ENCODE results near the gene SH3GL1.
A peak's percentile ranks its signal among the peaks of the same experiment; 100 is the strongest.
"Not testable (repeated sequence)": the region's sequence is repeated elsewhere in the genome, so short reads cannot be mapped to it uniquely, and the experiment has no call there.

Gene SH3GL1

DNA sequence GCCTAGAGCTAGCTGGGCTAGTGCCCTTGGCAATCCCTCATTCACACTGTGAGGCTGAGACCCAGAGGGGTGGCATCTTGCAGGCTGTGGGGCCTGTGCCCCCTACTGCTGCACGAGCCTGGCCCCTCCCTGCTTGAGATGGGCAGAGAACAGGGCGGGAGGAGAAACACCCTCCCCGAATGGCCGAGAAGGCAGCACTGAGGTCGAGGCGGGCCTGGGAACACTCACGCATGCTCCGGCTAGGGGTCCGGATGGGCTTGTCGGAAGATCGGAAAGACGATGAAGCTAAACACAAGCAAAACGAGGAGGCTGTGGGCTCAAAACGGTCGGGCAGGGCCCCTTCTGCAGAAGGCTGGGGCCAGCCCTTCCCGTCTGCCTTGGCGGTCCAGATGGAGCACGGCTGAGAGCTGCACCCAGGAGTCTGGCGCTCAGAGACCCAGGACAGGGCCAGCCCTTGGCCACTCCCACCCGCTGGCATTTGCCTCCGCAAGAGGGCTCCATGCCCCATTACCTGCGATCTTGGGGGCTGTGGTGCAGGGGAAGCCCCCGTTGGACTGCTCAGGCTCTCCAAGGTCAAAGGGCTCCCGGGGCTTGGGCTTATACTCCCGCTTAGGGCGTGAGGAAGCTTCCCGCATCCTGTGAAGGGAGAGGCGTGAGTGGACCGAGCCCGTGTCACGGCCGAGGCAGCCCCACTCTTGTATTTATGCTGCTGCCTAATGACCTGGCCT lies 38.1 kb downstream of the SH3GL1 start:
- DNase-seq = no peak

DNA sequence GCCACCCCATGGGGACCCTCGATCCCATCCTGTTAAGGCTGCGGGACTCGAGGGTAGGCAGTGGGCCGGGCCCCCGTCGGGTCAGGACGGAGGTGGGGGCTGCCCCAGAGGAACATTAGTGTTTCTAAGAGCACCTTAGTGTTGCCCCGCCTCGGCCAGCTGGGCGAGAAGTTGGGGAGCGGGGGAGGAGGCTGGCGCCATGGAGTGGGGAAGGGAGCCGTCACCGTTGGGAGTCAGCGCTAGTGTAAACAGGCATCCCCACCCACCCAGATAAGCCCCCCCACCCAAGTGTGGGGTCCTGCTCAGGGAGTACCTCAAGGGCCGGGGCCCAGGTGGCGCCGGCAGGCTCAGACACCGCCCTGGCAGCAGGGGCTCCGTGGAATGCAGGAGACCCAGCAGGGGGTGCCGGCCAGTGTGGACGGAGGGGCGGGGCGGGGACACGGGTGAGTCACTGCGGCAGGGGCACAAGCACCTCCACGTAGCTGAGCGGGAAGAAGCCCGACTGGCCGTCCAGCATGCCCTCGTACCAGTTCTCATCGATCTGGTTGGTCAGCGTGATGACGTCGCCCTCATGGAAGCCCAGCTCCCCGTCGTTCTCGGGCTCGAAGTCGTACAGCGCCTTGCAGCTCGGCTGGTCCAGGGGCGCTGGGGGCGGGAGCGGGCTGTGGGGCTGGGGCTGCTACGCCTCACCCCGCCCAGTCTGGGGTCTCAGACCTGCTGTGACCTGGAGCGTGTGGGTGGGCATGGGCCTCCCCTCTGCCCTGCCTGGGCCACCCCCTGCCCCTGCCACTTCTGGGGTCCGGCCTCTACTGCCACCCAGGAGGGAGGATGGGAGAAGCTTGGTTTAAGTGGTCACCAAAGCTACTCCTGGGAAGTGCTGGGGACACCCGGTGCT lies 38.9 kb downstream of the SH3GL1 start:
- no peak for DNase-seq

DNA sequence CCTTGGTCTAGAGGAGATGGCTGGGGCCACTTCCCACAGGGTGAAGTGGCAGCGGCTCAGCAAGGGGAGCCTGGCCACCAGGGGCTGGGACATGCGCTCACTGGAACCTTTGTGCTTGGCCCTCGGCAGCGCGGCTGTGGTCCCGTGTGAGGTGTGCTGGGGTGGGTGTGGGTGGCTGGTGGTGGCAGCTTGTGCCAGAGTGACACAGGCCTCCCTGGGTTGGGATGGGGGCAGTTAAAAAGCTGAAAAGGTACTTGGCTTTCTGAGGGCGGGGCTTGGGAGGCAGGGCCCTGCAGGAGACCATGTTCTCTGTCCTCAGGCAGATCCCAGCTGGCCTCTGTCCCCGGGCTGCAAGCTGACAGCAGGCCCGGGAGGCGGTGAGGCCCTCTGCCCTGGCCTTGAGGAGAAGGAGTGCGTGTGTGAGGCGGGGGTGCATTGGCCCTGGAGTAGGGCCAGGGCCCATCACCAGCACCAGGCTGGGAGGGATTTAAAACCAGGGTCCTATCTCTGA lies 39.7 kb downstream of the SH3GL1 start:
- DNase-seq = no peak

DNA sequence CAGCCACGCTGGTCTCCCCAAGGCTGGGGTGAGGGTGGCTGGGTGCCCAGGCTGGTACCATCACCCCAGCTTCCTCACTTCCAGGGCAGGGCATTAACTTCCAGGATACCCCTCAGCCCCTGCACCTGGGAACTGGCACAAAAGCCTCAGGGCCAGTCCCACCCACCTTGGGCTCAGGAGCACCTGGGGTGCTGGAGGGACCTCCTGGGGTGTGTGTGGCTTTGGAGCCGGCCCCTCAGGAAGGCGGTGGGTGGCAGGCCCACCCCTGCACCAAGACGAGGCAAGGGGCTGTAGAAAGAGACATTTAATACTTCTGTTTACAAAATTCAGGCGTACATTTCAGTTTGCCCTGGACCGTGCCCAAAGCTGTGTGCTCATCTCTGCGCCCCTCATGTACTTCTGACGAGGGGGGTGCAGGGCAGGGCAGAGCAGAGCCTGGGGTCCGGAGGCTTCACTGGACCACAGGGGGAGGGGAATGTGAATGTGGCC lies 40.2 kb downstream of the SH3GL1 start:
- DNase-seq = no peak

DNA sequence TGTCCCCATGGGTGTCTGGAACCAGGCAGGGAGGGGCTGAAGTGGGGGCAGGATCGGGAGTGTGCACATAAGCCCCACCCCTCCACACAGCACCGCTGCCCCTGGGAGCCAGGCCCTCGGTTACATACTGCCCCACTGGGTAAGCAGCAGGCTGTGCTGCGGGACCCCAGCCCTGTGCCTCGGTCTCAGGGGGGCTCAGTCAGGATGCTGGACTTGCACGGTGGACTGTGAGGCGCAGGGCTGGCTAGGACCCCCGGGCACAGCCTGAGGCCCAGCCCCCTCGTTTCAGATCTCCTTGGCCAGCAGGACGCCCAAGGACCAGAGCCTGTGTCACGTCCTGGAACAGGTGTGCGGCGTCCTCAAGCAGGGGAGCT lies 40.7 kb downstream of the SH3GL1 start:
- no peak for DNase-seq

DNA sequence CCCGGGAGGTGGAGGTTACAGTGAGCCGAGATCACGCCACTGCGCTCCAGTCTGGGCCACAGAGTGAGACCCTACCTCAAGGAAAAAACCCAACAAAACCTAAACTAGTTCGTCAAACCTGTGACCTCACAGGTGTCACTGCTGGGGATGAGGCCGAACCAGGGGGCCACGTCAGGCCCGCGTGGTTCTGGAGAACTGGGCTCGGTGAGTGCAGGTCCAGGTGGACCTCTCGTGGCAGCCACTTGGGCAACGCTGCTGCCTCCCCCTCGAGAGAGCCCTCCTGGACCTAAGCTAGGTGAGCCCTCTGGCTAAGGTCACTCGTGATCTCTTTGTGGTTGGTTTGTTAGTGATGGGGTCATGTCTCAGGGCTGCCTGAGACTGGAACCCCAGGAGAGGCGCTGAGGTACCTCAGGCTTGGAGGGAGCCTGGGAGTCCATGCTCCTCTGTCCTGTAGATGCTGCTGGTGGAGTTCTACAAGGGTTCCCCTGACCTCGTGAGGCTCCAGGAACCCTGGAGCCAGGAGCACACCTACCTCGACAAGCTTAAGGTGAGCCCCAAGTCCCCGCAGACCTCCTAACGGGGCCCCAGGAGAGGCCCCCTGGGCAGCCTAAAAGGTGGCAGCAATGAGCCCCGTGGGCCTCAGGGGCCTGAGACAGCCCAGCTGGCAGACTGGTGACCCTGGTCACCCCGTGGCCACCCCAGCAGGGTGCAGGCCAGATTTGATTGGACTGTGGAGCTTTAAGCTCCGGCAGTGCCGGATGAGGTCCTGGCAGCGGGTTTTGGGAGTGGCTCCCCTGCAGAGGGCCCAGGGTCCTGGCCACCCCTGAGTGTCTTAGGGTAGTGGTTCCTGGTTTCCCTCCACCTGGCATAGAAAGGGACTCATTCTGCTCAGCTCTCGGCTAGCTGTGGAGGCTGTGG lies 41.4 kb downstream of the SH3GL1 start:
- no peak for DNase-seq

DNA sequence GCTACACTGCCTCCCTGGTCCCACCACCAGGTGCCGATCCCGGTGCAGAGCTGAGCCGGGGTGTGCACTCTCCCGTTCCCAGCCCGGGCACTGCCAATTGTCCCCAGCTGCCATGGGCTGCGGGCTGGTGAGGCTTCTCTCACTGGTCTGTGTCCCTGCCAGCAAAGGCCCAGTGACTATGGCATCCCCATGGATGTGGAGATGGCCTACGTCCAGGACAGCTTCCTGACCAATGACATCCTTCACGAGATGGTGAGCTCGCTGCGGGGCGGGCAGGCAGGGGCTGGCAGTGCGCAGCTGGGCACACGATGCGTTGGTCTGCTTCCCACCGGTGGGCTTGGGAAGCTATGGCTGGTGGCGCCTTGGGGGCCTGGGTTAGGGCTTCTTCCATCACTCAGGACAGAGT lies 42.4 kb downstream of the SH3GL1 start:
- no peak for DNase-seq

DNA sequence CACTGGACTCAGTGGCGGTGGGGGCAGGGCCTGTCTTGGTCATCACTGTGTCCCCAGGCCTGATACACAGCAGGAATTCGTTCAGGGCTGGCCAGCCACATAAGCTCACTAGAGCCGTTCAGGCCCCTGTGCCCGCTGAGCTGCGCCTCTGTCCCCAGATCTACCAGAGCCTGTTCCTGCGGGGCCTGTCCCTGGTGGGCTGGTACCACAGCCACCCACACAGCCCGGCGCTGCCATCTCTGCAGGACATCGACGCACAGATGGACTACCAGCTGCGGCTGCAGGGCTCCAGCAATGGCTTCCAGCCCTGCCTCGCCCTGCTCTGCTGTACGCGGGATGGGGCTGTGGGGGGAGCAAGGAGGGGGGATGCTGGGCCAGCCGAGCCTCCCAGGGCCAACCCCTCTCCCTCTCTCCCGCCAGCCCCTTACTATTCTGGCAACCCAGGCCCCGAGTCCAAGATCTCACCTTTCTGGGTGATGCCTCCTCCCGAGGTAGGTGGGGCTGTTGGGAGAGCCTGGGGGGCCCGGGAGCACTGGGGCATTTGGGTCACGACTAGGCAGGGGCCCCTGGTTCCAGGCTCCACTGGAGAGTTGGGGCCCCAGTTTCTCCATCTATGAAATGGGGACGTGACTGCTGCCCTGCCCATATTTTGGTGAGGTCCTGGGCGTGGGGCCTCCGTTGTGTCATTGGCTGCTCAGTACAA lies 43.1 kb downstream of the SH3GL1 start:
- no peak for DNase-seq

DNA sequence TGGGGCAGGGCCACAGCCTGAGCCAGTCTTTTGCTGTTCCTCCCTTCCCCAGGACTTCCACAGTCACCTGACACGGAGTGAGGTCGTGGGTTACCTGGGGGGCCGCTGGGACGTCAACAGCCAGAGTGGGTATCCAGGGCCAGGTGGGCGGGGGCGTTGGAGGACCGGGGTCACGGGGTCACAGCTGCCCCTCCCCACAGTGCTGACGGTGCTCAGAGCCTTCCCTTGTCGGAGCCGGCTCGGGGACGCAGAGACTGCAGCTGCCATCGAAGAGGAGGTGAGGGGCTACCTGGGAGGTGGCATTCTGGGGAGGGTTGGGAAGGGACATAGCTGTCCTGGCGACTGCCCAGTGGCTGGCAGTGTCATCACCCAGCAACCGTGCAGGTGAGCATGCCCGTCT lies 45.5 kb downstream of the SH3GL1 start:
- DNase-seq = no peak

DNA sequence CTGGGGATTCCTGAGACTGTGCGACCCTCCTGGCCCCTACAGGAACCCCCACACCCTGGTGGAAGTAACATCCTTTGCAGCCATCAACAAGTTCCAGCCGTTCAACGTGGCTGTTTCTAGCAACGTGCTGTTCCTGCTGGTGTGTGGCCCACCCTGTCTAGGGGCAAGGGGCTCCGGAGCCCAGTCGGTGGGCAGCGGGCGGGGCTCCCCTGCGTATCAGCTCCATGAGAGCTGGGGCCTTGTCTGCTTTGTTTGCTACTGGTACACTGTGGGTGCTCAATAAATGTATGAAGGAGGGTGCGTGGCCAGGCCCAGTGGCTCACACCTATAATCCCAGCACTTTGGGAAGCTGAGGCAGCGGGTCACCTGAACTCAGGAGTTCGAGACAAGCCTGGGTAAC lies 46.1 kb downstream of the SH3GL1 start:
- no peak for DNase-seq

DNA sequence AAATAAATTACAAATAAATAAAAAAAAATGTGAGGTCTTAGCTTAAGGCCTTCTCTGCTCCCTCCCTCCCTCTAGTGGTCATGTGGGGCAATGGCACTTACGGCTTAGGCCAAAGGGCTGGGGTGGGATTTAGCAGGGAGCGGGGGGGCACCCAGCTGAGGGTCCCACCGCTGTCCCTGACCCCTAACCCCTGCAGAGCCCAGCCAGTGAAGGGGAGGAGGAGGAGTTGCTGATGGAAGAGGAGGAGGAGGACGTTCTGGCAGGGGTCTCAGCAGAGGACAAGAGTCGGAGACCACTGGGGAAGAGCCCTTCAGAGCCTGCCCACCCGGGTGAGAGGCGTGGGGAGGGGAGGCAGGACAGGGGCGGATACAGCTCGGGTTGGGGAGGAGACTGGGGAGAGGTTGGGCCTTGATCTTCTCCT lies 47.6 kb downstream of the SH3GL1 start:
- DNase-seq = peak; percentile 22

DNA sequence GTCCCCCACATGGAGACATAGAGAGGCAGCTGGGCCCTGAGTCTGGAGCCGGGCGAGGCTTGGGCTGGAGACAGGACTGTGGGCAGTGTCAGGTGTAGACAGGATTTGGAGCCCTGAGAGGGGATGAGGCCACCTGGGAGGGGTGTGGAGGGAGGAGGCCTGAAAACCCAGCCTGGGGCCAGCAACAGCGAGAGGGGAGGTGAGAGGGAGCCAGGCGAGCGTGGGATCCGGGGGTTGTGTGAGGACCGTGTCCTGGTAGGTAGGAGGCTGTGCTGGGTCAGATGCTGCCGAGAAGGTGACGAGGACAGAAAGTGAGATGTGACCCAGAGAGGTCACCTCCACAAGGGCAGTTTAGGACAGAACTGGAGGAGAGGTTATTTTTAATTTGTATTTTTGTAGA lies 49.6 kb downstream of the SH3GL1 start:
- no peak for DNase-seq

DNA sequence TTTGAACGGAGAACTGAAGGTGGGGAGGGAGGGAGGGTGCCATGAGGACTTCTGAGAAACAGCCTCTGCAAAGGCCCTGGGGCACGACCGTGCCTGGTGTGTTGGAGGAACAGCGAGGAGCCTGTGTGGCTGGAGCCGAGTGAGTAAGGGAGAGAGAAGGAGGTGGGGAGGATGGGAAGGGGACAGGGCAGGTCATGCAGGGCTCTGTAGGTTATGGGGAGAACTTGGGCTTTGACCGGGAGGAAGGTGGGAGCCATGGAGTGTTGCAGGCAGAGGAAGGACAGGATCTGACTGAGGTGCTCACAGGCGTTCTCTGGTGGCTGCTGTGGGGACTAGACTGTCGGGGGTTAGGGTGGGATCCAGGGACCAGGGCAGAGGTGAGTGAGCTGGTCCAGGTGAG lies 50.2 kb downstream of the SH3GL1 start:
- DNase-seq = no peak

DNA sequence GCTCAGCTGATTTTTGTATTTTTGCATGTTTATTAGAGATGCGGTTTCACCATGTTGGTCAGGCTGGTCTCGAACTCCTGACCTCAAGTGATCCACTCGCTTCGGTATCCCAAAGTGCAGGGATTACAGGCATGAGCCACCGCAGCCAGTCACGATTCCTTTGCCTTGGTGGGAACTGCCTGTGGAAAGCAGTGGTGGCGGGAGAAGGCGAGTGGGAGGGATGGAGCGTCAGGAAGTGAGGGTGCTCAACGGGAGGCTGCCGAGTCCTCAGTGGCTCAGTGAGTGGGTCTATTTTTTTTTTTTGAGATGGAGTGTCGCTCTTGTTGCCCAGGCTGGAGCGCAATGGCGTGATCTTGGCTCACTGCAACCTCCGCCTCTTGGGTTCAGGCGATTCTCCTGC lies 51.1 kb downstream of the SH3GL1 start:
- DNase-seq = not testable (repeated sequence)

DNA sequence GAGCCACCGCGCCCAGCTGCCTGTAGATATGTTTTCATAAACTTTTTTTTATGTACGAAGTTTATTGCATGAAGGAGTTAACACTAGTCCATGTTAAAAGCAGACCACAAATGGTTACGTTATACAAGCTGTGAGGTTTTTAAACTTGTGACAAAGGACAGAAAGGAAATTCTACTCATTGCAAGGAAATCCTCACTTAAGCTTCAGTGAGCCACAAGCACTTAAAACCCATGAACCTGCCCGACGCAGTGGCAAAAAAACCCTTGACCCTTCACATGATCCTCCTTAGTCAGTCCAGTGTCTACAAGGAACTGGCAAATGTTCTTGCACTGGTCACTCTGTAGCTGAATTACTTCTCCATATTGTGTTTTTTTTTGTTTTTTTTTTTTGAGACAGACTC lies 52.8 kb downstream of the SH3GL1 start:
- no peak for DNase-seq

DNA sequence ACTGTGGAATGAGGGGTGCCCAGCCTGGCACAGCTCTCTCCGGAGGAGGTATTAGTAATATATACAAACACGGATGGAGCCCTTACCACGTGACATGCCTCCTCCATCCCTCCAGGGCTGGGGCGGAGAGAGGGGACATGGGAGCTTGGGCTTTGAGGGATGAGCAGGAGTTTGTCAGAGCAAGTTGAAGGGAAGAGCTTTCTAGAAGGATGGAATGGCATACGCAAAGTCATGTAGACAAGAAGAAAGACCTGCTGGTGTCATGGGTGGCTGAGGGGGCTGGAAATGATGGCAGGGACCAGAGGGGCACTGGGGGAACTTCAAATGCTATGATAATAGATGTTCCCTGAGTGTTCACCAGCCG lies 54.3 kb downstream of the SH3GL1 start:
- no peak for DNase-seq

DNA sequence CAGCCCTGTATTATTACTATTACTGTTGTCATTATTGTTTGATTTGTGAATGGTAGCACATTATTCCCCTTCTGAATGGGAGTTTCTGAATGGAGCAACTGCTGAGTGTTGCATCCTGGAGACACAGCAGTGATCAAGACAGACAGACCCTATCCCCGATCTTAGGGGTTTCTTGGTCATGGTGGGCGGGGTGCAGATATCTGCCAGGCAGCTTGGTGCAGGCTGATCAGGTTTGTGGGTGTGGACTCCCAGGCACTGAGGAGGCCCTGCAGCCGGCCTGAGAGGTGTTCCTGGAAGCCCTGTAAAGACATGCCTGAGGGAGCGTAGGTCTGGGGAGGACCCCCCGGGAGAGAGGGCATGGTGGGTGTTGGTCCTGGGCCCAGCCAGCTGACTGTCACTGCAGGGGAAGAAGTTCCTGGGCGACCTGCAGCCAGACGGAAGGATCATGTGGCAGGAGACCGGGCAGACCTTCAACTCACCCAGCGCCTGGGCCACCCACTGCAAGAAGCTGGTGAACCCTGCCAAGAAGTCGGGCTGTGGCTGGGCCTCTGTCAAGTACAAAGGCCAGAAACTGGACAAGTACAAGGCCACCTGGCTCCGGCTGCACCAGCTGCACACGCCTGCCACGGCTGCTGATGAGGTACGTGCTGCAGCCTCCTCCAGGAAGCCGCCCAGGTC lies 54.9 kb downstream of the SH3GL1 start:
- no peak for DNase-seq

DNA sequence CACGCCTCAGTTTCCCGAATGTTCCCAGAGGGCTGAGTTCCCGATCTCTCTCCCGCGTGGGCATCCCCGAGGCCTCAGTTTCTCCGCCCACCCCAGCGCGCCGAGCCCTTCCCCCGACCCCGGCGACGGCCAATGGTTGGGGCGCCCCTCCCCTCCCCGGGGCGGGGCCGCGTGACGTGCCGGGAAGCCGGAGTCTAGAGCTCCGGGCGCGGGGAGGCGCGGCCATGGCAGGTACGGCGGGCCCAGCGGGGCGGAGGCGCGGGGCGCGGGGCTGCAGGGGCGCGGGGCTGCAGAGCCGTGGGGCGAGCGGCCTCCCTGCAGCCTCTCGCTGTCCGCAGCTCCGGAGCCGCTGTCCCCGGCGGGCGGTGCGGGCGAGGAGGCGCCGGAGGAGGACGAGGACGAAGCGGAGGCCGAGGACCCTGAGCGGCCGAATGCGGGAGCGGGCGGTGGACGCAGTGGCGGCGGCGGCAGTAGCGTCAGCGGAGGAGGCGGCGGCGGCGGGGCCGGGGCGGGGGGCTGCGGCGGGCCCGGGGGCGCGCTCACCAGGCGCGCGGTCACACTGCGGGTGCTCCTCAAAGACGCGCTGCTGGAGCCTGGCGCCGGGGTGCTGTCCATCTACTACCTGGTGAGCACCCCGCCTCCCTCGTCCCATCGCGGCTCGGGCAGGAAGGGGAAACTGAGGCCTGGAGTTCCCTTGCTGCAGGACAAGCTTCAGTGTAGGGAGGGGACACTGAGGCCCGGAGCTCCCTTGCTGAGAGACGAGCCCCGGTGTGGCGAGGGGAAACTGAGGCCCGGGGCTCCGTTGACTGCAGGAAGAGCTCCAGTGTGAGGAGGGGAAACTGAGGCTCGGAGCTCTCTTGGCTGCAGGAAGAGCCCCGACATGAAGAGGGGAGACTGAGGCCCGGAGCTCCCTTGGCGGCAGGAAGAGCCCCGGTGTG lies 56.7 kb downstream of the SH3GL1 start, which contains the start of gene MPND:
MPND (plus strand) TSS at position 193 of the 938 bp plus-strand sequence; CDS start at position 225, 32 bp downstream.
- peak; percentile 47 for DNase-seq

DNA sequence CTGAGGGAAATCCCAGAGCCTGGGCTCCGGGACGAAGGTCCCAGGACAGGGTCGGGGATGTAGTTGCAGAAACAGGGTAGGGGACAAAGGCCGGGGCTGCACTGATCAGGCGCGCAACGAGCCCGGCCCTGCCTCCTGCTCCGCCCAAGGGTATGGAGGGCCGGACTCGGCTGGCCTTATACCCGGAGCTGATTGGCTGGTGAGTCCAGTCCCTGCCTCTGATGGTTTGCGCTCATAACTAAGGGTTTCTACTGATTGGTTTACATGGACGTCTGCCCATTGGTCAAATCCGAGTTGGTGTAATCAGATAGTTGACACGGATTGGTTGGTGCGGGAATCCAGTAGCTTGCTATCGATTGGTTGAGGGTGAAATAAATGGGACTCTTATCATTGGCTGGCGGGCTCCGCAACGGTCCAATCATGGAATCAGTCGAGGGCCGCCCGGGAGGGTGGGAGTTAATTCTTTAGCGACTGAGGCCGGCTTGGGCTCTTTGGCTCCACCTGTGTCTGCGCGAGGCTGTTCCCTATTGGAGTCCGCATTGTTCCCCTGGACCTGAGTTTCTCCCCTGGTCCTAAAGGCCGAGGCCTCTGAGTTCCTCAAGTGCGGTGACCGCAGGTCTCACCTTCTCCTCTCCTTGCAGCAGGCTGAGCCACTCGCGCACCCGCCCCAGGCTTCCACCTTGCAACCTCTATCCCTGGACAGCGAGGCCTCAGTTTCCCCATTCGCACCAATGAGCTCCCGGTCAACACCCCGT lies 57.6 kb downstream of the SH3GL1 start:
- DNase-seq = peak; percentile 99

DNA sequence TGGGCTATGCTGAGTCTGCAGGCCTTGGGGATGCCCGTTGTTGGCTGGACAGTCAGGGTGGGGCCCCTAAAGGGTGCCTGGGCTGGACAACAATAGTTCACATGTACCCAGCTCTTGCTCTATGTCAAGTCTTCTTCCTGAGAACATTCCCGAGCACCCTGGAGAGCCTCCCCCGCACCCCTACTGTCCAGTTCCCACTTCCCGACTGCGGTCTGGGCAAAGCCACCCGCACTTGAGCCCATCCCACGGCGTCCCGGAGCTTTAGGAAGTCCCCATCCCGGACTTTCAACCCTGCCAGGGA lies 58.1 kb downstream of the SH3GL1 start:
- no peak for DNase-seq

Data from NCI-H2029 treated with DMSO at 0.1 percent for 48 hours (cell line).